Measurements from ENCODE around the gene RAB32.

- no peak for TF ChIP-seq CTCF (conservative IDR thresholded peaks at IDR 0.05 in 1 of 2, IDR thresholded peaks at IDR 0.05 in 1 of 2; ENCODE audit: low read depth in 1 of 2, low read length in 2 of 2)
- no peak for TF ChIP-seq EZH2 (IDR thresholded peaks at IDR 0.05; ENCODE audit: low read length, missing control alignments)
Measured at GRCh38 chr6:146545581-146545980, 1.9 kb downstream of the RAB32 start.

All from fibroblast of lung (primary cell).